Mesodermal cell (in vitro differentiated cells): Measurements from ENCODE around the gene ECSIT. TPM values are rescaled to one million over a fixed set of nuclear protein-coding genes. Genes with fewer than 3 reads are reported as not detected.
"Not testable (repeated sequence)": the region's sequence is repeated elsewhere in the genome, so short reads cannot be mapped to it uniquely, and the experiment has no call there.

Experiments
- H3K27ac ChIP-seq: 2 replicates; pipeline ENCODE4 v1.7.0; 2013; ENCODE audit warnings: mild to moderate bottlenecking, low read depth, low read length, moderate library complexity; ENCODE audit not compliant: severe bottlenecking
- H3K36me3 ChIP-seq: 2 replicates; pipeline ENCODE4 v1.7.1; 2013; ENCODE audit warnings: mild to moderate bottlenecking, low read length, moderate library complexity; ENCODE audit not compliant: control insufficient read depth, insufficient read depth
- H3K4me1 ChIP-seq: one replicate; pipeline ENCODE4 v1.7.1; 2013; ENCODE audit warnings: mild to moderate bottlenecking, low read length; ENCODE audit not compliant: insufficient read depth, control insufficient read depth, poor library complexity, severe bottlenecking
- H3K4me3 ChIP-seq: 2 replicates; pipeline ENCODE4 v1.7.0; 2013; ENCODE audit warnings: low read length, control low read depth, mild to moderate bottlenecking; ENCODE audit not compliant: insufficient read depth, poor library complexity, severe bottlenecking; ENCODE audit errors: extremely low read depth
- H3K9me3 ChIP-seq: 2 replicates; pipeline ENCODE4 v1.7.1; 2013; ENCODE audit warnings: mild to moderate bottlenecking, low read length, moderate library complexity; ENCODE audit not compliant: control insufficient read depth
- whole genome bisulfite sequencing, 2 experiments: methylation state at CpG; one replicate each; pipeline ENCODE4 v1.1.5; 2013; ENCODE audit warnings: missing lambda C conversion rate in 2 of 2; ENCODE audit not compliant: insufficient coverage in 2 of 2; 5-methylcytosine and 5-hydroxymethylcytosine counted together
- polyA plus RNA-seq, 2 experiments: library from polyadenylated mRNA; stranded (reverse); fragments of 50-300 nt; gene quantifications; one replicate each; pipeline ENCODE4 v1.2.3, GENCODE V29; 2013

ECSIT gene
- 24.6 TPM for polyA plus RNA-seq (2013, experiment 1 of 2)
- polyA plus RNA-seq (2013, experiment 2 of 2): 23.8 TPM

GRCh38 chr19:11528551-11529341, at the start of gene ECSIT:
ECSIT (minus strand) TSS chr19:11529134; CDS start chr19:11519170, 9,964 bp downstream.
- no peaks in the 10 kb centered on the region for H3K9me3 ChIP-seq
- no peaks in the 10 kb centered on the region for H3K36me3 ChIP-seq
- WGBS, 2 experiments: 1% methylated on average over 41 to 45 of the region's 47 CpGs
- H3K4me3 ChIP-seq: peak within 1 kb of the TSS; percentile 69
- H3K27ac ChIP-seq: peak within 1 kb of the TSS; percentile 97
- H3K4me1 ChIP-seq: peaks cover 4% of the 10 kb centered on the region

- 82 to 84% methylated on average over 11 to 12 of the region's 18 CpGs for WGBS, 2 experiments
- Histone ChIP-seq H3K27ac (no peak within 1 kb of the TSS), H3K4me3 (no peak within 1 kb of the TSS), H3K4me1 (no peaks in the 10 kb centered on the region), H3K9me3 (no peaks in the 10 kb centered on the region), H3K36me3 (no peaks in the 10 kb centered on the region)
Observed at GRCh38 chr19:11577451-11578257, 48.7 kb upstream of the ECSIT start, which contains the start of gene ACP5. ACP5 (minus strand) TSS chr19:11577645; CDS start chr19:11577317, 328 bp downstream.

GRCh38 chr19:11576227-11576626, 47.3 kb upstream of the ECSIT start:
- Histone ChIP-seq H3K4me3 (no peak overlapping the region), H3K9me3 (no peaks in the 10 kb centered on the region), H3K36me3 (no peaks in the 10 kb centered on the region), H3K4me1 (no peaks in the 10 kb centered on the region), H3K27ac (no peak overlapping the region)
- 82 to 89% methylated on average over 13 to 15 of the region's 15 CpGs for WGBS, 2 experiments

GRCh38 chr19:11574689-11575088, 45.8 kb upstream of the ECSIT start:
- H3K9me3 ChIP-seq: no peaks in the 10 kb centered on the region
- 95 to 98% methylated on average over 9 of the region's 9 CpGs for WGBS, 2 experiments
- no peak overlapping the region for H3K4me3 ChIP-seq
- H3K36me3 ChIP-seq: no peaks in the 10 kb centered on the region
- no peak overlapping the region for H3K27ac ChIP-seq
- H3K4me1 ChIP-seq: no peaks in the 10 kb centered on the region

GRCh38 chr19:11573763-11574162, 44.8 kb upstream of the ECSIT start:
- 69 to 79% methylated on average over 3 to 4 of the region's 4 CpGs for WGBS, 2 experiments
- not testable (repeated sequence) for H3K9me3 ChIP-seq, H3K4me1 ChIP-seq, H3K4me3 ChIP-seq, H3K27ac ChIP-seq, H3K36me3 ChIP-seq

- not testable (repeated sequence) for H3K4me3 ChIP-seq, H3K9me3 ChIP-seq, H3K4me1 ChIP-seq, H3K27ac ChIP-seq, H3K36me3 ChIP-seq
- WGBS, 2 experiments: 92 to 95% methylated on average over 3 to 4 of the region's 6 CpGs
Observed at GRCh38 chr19:11573354-11573753, 44.4 kb upstream of the ECSIT start.

GRCh38 chr19:11570039-11570462, 41.1 kb upstream of the ECSIT start:
- no peak overlapping the region for H3K27ac ChIP-seq
- H3K36me3 ChIP-seq: no peaks in the 10 kb centered on the region
- no peaks in the 10 kb centered on the region for H3K9me3 ChIP-seq
- H3K4me1 ChIP-seq: no peaks in the 10 kb centered on the region
- WGBS, 2 experiments: 92% methylated on average over 2 of the region's 5 CpGs; no CpG with 5 or more reads in 1 of the 2 experiments
- H3K4me3 ChIP-seq: no peak overlapping the region

GRCh38 chr19:11566164-11566563, 37.2 kb upstream of the ECSIT start:
- H3K27ac ChIP-seq: no peak overlapping the region
- H3K36me3 ChIP-seq: no peaks in the 10 kb centered on the region
- no peaks in the 10 kb centered on the region for H3K9me3 ChIP-seq
- WGBS, 2 experiments: 89 to 100% methylated on average over 1 to 2 of the region's 2 CpGs
- no peaks in the 10 kb centered on the region for H3K4me1 ChIP-seq
- H3K4me3 ChIP-seq: no peak overlapping the region

- not testable (repeated sequence) for H3K27ac ChIP-seq, H3K9me3 ChIP-seq, H3K36me3 ChIP-seq, H3K4me1 ChIP-seq, H3K4me3 ChIP-seq
- WGBS, 2 experiments: 73 to 100% methylated on average over 1 of the region's 5 CpGs
Observed at GRCh38 chr19:11565649-11565980, 36.7 kb upstream of the ECSIT start.

GRCh38 chr19:11564082-11564807, 35.3 kb upstream of the ECSIT start:
- WGBS, 2 experiments: 94 to 100% methylated on average over 2 to 4 of the region's 6 CpGs
- not testable (repeated sequence) for H3K4me3 ChIP-seq, H3K27ac ChIP-seq, H3K36me3 ChIP-seq, H3K4me1 ChIP-seq, H3K9me3 ChIP-seq
